Amygdala (tissue), 56 donors: ENCODE measurements around the gene TBP.

ENCODE experiments used
- DNase-seq, 56 donors: peaks; one replicate each; lab custom pipeline; 2025; lab: John Stamatoyannopoulos, UW

TBP gene

DNA sequence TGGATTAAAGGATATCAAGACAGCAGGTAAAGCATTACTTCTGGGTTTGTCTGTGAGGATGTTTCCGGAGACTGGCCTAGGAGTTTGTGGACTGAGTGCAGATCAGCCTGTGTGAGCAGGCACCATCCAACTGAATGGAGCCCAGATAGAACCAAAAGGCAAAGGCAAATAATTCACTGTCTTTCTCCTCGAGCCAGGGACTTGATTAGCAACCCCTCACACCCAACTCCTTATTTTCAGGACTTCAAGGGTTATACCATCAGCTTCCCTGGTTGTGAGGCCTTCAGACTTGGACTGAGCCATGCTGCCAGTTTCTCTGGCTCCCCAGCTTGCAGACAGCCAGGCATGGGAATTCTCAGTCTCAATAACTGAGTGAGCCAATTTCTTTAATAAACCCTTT, 20.4 kb upstream of the TBP start:
- DNase-seq: no peak

DNA sequence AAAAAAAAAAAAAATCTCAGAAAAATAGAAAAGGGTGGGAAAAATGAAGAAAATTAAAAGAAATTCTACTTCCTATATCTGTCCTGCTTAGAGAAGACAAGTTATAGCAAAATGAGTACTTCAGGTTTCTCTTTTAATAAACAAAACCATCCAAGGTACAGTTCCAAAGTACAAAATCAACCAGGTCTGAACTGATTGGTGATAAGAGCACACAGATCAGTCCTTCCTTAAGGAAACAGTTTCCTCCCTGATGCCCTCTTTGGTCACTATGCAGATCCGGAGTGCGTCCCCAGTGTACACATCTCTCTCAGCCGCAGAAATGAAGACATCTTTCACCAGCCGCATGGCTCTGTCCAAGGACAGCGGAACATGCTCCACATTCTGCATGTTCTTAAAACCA, 19.2 kb upstream of the TBP start:
- DNase-seq: no peak

DNA sequence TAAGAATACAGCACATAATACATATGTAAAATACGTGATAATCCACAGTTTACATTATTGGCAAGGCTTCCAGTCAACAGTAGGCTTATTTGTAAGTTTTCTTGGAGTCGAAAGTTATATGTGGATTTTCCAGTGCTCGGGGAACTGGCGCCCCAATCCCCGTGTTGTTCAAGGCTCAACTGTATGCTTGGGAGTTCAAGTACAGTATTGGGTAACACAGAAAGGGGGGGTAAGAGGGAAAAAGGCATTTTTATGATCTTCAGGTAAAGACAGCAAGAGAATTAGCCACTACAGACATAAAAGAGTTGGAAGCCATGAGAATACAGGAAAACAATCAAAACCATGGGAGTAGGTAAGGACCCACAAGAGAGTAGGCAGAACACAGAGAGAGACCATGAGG, 17.5 kb upstream of the TBP start:
- DNase-seq: no peak

DNA sequence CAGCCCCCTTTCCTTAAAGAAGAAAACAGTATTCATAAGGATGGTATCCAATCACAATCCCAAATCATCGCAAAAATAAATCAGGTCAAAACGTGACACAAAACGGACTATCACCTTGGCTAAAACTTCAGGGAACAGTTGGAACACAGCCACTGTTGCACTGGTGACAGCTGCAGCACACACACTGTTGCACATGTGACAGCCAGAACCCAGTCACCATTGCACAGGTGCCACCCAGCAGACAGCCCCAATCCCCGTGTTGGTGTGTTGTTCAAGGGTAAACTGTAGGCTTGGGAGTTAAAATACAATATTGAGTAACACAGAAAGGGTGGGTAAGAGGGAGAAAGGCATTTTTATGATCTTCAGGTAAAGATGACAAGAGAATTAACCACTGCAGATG, 16.8 kb upstream of the TBP start:
- no peak for DNase-seq

DNA sequence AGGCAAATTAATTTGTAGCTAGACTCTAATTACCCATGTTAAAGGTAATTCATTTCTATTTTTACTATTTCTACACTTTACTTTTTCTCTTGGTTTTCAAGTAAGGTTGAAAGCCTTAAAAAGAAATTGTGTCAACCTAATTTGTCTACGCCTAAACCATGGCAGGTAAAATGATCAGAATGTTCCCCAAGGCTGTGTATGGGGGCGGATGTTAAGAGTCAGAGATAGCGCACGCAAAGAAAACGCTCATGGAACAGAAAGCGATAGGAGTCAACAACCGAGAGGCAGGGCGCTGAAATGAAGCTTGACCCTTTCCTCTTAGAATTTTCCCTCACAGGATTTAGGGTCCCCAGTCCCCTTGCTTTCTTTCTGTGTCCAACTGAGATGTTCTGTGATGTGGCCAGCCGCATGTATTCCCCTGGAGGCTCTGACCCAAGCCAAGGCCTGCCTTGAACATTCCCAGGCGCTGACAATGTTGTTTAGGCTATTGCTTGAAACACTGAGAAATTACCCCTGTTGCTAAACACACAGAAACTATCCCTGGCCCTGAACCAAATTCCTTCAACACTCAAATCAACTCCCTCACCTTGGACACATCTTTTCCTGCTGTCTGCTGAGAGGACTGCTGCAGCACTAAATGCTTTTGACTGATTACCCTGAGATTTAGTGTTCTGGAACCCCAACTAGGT, 12.0 kb upstream of the TBP start:
- no peak for DNase-seq

DNA sequence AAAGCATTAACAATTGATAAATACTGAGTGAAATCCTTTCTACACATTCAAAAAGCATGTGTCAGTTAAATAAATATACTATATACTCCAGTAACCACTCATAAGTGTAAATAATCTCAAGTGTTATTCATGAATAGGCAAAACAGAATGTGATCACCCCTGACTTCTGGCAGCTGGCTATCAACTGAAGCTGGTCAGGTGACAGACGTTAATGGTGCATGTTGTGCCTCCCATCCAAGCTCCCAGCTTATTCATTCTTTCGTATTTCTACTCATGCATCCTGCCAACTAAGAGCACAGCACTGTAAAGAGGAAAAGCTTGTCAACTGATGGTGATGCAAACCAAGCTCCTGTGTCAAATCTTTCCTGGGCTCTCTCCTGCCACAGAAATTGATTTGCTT, 8.8 kb upstream of the TBP start:
- no peak for DNase-seq

DNA sequence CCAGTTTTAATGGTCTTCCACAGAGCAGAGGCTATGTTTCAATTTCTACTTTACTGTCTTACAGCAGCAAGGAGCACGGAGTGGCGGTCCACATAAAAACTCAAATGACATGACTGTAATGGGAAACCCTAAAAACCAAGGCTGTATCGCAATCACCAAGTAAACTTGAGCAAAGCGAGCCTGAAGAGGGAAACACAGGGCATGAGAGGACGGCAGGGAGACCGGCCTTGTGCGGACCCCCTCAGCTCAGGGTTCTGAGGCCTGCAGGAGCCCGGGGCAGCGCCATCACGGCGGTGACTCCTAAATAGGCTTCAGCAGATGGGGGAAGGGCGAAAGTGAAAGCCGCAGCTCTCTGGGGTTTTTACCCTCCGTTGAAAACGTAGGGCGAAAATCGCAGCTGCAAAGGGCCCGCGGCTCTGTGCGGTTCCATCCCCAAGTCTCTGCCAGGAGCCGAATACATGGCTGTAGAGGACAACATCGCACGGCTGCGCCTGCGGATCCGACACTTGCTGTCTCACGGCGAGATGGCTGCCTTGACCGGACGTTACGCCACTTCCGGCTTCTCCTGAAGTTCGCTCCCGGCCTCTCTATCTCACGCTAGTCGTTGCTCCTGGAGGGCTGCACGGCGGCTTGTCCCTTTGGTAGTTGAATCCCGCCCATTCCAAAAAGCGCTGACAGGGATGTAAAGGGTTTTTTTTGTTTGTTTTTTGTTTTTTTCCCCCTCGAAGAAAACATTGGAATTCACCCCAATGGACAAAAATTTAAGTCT, 1.2 kb upstream of the TBP start, which contains the start of gene PSMB1:
TSS of gene PSMB1 (minus strand) at position 543 of the 769 bp plus-strand sequence. CDS start at position 478, 65 bp downstream.
- DNase-seq: peak; percentile 57 to 97 (median 92)

DNA sequence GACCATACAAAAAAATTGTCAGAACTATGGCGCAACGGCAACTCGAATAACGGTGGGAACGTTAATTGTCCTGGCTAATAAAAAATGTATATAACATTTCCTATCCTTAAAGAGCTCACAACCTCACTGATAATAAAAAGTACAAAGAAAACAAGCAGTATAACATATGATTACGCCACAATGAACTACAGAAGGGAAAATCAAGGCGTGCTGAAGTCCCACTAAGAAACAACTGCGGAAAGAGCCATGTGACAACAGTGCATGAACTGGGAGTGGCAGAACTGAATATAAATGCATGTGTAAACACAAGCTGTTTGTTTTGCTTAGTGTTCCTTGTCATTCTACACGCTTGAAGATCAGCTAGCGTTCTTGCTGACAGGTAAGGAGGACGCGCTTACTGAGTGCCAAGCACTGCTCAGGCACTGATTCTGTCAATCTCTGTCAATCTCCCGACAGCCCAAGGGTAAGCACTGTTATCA, 596 bp upstream of the TBP start:
- peak in 15 of 56 donors; percentile 33 to 81 (median 58) for DNase-seq

DNA sequence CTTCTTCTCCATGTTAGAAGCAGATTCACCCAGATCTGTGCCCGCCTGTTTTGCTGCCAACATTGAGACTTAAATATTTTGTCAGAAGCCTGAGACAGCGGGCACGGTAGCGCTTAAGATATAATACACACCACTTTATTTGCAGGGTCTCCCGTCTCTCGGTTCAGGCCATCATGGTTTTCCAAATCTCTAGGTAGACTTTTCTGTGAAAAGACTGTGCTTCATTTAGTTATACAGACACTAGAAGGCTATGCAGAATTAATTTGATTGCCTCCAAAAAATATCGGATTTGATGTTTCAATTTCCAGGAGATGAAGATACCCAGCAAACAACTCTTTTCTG, 598 bp downstream of the TBP start:
- no peak for DNase-seq

DNA sequence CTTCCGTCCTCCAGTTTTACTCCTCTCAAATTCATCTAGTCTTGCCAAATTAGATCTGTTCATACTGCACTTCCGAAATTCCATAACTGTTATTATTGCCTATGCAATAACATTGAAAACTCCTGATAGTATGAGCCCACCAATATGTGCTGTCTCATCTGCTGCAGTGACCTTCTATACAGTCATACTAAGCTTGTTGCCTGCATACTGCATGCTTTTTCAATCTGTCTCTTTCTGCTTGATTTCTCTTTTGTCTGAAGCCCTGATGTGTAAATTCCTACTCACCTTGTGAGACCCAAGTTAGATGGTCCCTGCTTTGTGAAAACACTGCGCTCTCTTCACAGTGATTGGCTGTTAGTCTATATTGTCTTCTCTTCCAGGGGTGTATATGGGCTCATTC, 1.1 kb downstream of the TBP start:
- DNase-seq: no peak

DNA sequence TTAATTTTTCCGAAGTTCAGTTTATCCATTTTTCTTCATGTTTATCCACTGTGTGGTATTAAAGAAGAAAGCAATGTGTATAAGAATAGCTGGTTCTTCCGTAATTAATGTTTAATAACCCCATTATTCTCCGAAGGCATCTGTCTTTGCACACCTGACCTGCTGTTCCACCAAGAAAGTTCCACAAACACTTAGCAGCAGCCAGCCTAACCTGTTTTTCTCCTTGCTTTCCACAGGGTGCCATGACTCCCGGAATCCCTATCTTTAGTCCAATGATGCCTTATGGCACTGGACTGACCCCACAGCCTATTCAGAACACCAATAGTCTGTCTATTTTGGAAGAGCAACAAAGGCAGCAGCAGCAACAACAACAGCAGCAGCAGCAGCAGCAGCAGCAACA, 7.4 kb downstream of the TBP start:
- DNase-seq: no peak

DNA sequence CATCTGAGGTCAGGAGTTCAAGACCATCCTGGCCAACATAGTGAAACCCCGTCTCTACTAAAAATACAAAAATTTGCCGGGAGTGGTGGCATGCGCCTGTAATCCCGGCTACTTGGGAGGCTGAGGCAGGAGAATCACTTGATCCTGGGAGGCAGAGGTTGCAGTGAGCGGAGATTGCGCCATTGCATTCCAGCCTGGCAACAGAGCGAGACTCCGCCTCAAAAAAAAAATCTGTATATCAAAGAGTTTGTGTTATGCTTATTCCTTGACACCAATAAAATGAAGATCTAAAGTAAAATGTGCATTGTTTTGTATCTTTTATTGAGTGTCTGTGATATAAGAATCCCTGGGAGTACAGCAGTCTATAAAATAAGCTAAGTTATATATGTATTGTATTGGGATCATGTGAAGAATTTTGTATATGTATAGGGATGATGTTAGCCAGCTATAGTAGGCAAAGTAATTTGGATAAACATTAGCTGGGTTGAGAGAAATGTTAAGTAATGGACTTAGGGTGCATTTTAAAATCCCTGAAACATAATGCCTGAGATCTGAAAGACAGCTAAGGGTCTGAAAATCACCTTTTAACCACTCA, 10.9 kb downstream of the TBP start:
- DNase-seq: no peak

DNA sequence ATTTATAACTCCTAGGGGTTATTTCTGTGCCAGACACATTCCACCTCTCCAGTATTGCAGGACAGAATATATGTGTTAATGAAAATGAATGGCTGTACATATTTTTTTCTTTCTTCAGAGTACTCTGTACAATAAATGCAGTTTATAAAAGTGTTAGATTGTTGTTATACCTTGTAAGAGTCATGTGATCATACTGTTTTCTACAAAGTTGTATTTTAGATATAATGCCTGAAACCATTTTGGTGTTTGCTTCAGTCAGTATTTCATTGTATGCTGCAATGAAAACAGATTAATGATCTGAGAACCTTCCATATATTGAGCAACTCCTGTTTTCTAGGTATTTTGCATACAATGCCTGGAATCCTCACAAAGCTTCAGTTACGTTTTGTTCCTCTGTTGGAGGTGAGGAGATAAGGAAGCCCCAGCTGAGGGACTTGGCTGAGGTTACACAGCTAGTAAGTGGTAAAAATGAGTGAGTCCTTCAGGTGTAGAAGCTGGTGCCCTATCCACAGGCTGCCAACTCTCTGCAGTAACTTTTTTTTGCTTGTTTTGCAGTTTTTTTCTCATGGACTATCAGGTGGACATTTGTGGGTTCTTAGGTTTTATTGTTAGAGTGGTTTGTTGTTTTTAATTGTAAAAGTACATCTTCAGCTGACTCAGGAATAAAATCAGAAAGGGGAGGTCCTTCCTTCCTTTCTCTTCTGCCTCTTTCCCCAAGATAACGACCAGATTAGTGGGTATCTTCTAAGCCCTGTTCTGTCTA, 18.7 kb downstream of the TBP start:
- DNase-seq: no peak

DNA sequence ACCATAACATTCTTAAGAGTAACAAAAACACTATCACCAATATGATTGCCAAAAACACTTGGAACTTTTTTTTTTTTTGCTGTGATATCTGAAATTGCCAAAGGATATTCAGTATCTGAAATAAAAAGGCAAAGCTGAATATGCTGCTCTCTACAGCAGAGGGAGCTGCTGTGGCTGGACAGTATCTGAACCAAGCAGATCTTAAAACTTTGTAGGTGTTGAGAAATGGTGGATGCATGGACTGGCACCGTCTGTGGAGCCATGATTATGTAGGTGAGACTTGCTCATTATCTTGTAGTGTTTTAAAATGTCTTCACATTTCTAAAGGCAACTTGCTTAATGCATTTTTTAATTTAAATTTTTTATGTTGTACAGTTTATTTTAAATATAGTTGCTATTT, 21.1 kb downstream of the TBP start:
- DNase-seq: no peak

DNA sequence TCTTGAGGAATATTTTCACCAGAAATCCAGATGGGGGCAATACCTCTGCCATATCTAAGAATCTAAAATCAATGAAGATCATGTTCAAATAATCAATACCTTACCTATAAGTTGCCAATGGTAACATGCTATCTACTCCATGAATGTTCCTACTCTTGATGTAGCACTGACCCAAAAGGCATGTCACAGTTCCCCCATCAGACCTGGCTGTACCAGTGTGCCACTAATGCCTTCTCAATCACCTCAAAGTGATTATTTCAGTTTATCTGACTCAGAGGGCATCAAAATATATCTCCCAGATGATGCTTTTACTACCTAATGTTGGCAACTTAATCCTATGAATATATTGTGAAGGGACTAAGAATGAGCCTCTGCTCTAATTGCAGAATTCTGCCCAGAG, 24.7 kb downstream of the TBP start:
- DNase-seq: no peak

DNA sequence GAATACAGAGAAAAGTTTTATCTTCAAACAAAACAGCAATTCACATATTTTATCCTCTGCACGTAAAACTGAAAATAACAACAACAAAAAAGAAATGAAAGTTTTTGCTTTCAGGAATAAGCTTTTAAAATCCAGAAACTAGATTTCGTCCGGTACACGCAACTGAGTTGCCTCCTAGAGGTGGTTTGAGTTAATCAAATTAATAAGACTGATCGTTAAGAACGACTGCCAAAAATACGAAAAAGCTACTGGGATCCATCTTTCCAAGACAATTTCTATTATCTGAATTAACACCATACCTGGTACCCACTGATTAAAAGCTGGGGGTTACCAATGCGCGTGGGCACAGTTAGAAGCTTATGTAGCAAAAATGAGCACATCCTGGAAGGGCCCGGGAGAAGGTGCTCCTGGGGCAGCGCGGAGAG, 29.6 kb downstream of the TBP start:
- DNase-seq: peak in 1 of 56 donors; percentile 6

DNA sequence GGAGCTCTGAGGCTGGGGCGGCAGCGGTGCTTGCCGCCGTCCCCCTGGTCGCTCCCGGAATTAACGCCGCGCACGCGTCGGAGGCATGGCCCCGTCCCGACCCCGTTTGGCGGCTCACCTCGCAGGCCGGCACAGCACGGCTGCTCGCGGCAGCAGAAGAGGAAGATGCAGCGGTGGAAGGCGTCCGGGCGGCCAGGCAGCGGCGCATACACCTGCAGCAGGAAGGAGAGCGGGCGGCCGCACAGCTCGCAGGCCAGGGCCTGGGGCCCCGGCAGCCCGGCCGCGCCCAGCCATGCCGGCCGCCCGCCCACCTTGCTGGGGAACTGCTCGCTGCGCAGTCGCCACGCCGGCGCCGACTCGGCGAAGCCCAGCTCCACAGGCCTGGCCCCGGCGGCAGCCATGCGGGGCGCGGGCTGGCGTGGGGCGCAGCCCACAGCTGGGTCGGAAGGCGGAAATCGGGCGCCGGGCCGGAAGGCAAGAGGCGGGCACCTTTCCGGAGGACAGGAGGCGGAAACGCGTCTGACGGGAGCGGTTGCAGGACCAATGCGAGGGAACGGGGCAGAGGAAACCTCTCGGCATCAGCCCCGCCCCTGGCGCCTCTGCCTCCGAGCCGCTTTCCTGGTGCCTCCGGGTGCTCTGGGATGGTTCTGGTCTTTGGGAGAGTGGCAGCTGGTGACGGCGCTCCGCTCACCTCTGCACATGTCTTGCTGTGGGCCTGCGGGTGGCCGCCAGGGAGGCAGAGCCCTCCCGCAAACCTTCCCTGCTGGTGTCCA, 30.2 kb downstream of the TBP start, which contains the start of gene PDCD2:
TSS of gene PDCD2 (minus strand) at position 457 of the 773 bp plus-strand sequence. CDS start at position 401, 56 bp downstream.
- DNase-seq: peak; percentile 44 to 93 (median 83)

DNA sequence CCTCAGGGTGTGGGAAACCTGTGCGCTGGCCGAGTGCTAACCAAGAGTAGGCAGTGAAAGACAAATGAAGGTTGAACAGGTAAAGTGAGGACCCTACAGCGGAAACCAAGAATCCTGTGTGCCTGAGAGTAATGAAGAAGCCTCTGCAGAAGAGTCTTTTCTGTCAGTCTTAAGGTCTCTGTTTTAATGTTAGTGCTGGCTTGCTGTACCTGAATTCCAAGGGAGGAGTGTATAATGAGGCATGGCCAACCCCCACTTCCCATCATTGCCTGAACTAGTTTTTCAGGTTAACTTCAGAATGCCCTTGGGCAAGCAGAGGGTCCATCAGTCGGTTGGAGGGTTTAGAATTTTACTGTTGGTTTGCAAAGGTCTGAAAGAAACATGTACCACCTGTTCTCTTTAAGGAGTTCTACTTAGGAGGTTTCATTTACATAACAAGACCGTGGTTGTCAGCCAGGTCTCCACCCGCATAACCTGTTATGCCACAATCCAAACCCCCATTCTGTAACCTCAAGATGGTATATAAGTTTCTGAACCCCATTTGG, 30.9 kb downstream of the TBP start:
- DNase-seq: no peak

DNA sequence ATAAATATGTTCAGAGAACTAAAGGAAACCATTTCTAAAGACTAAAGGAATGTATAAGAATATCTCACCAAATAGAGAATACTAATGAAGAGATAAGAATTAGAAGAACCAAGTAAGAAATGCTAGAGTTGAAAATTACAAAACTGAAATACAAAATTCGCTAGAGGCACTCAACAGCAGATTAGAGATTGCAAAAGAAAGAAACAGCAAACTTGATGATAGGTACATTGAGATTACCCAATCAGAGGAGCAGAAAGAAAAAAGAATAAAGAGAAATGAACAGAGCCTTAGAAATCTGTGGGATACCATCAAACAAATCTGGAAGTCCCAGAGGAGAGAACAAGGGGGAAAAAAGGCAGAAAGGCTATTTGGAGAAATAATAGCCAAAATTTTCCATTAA, 36.6 kb downstream of the TBP start:
- DNase-seq: no peak

DNA sequence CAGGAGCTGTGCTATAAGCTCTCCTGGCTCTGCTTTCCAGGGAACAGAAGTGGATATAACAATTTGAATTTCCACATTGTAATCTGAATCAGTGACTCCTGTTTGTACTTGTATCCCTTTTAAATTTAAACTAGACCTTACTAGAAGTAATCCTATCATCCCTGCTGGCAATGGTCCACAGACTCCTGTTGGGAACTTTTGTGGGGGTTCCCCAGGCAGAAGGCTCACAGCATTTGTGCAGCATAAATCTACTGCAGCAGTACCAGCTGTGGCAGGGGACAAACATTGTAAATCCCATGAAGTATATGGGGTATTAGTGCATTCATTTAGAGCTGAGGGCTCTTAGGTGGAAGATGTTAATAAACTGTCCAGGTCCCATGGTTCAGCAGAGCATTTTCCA, 42.3 kb downstream of the TBP start:
- no peak for DNase-seq
